ENCODE data around the gene CHAC1.

Gene CHAC1

DNA sequence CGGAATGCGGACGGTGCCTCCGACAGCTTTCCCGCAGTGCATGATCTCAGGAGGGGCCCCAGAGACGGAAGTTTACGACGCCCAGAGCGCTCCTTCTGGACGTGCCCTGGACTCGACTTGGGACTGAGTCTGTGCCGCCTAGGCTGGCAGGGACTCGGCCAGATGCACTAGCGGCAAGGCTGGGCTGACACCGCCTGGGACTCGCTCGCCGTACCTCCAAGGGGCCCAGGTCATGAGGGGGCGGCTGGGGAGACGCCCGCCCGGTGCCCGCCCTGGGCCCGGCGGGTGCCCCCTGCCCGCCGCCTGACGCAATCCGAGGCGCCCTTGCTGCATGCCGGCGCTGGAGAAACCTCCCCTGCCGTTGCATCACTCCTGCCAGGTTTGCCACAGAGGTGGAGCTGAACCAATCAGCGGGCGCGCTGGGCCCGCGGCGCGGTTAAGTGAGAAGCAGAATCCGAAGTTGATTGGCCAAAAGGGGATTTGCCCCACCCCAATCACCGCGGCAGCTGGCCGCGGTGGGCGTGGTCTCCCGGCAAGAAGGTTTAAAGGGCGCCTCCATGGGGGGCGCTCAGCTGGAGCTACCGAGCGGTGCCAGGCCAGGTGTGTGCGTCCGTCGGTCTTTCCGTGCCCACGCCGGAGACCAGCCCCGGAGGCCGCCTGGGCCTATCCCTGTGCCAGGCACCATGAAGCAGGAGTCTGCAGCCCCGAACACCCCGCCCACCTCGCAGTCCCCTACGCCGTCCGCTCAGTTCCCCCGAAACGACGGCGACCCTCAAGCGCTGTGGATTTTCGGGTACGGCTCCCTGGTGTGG, at the start of gene CHAC1:
Gene CHAC1 (plus strand): TSS at position 571 of the 812 bp plus-strand sequence. CDS start 113 bp downstream, at position 684.
- DNase-seq: peak; percentile 96

DNA sequence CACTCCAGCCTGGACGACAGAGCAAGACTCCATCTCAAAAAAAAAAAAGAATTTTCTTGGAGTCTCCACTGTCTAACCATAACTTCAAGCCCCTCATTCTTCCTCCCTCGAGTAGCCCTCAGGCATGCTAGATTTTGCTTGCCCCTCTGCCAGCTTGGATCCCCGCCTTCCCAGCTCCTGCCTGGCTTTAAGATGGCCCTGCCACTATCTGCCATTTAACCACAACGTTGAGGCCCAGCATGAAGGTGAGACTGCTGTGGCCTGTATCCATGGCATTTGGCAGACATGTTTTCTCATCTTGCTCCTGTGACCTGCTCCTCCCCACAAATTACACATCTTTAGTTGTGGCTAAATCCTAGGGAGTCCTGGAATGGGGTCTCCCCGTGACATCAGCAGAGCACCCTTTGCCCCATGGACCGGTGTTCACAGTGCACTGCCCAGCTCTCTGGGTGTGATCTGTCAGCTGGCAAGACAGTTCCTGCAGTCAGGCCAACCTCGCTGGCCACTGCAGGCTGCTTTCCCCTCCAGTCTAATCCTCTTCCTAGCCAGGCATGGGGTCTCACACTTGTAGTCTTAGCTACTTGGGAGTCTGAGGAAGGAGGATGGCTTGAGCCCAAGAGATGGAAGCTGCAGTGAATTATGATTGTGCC, 48.6 kb upstream of the CHAC1 start:
- no peak for DNase-seq

GRCh38 chr15:40906091-40906990, 46.9 kb upstream of the CHAC1 start:
- DNase-seq: peak; percentile 89

GRCh38 chr15:40906991-40907802, 46.1 kb upstream of the CHAC1 start:
- peak; percentile 63 for DNase-seq

GRCh38 chr15:40908095-40908494, 45.2 kb upstream of the CHAC1 start:
- DNase-seq: no peak

- peak; percentile 48 for DNase-seq
Measured at GRCh38 chr15:40909662-40910630, 43.3 kb upstream of the CHAC1 start.

DNA sequence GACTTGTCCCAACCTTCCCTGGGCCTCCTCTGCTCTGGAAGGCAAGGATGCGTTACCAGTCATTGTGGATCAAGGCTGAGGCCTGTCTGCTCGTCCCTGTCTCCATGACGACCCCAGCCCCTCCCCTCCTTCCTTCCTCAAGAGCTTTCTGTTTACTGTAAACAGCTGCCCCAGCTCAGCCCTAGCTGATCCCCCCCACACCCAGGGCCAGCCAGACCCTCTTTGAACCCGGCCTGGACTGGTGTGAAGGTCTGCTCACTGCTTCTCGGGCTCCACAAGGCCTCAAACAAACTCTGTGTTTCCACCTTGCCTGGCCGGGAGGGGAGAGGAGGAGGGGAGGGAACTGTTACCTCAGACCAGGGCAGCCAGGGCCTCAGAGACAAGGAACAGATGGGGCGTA, 42.1 kb upstream of the CHAC1 start:
- DNase-seq: peak; percentile 94

DNA sequence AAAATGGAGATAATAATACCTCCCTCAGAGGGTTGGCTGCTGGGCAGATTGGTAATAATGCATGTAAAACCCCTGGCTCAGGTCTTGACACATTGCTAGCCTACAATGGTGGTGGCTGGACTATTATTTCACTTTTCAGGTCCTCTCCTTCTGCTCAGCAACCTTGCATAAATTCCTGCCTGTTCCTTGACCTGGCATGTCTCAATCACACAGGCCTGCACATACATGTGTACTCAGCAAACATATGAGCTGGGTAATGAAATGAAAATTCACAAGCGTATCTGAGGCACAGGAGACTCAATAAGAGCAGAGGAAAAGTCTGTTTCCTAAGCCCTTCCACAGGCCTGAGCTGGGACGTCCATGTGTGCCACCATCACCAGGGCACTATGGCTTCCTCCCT, 41.6 kb upstream of the CHAC1 start:
- no peak for DNase-seq

DNA sequence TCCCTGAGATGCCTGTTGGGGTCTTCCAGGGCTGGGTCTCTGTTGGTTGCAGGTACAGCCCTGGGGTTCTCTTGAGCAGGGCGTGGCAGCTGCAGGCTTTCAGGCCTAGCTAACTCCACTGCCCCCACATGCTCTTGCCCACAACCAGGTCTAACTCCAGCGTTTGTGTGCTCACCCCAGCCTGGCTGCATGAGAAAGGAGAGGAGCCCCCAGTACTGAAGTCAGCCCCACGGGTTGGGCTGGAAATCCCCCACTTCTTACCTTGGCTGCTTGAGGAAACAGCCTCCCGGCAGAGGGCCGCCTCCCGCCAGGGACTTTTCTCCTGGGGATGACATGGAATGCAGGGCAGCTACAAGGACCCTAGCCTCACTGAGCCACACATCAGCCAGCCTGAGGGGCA, 40.8 kb upstream of the CHAC1 start:
- DNase-seq: no peak

- no peak for DNase-seq
Measured at GRCh38 chr15:40914013-40914412, 39.3 kb upstream of the CHAC1 start.

GRCh38 chr15:40914486-40914885, 38.8 kb upstream of the CHAC1 start:
- DNase-seq: no peak

GRCh38 chr15:40915116-40915661, 38.1 kb upstream of the CHAC1 start:
- DNase-seq: no peak

DNA sequence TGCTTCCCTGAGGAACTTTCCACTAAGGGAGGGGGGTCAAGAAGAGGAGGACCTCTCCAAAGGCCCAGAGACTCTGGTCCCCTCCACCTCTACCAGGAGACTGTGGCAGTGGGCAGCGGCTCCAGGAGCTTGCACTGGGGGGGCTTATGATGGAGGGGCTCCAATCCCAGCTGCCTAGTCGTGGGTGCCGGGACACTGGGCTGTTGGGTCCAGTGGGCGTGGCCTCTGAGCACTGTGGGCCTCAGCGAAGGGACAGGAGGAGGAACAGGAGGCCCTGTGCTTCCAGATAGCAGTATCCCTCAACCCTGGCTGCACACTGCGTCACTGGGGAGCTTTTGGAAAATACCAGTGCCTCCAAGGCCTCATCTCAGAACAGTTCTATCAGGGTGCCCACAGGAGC, 37.6 kb upstream of the CHAC1 start:
- no peak for DNase-seq

- no peak for DNase-seq
Measured at GRCh38 chr15:40917585-40917984, 35.7 kb upstream of the CHAC1 start.

GRCh38 chr15:40918146-40918798, 35.0 kb upstream of the CHAC1 start:
- DNase-seq: peak; percentile 80

DNA sequence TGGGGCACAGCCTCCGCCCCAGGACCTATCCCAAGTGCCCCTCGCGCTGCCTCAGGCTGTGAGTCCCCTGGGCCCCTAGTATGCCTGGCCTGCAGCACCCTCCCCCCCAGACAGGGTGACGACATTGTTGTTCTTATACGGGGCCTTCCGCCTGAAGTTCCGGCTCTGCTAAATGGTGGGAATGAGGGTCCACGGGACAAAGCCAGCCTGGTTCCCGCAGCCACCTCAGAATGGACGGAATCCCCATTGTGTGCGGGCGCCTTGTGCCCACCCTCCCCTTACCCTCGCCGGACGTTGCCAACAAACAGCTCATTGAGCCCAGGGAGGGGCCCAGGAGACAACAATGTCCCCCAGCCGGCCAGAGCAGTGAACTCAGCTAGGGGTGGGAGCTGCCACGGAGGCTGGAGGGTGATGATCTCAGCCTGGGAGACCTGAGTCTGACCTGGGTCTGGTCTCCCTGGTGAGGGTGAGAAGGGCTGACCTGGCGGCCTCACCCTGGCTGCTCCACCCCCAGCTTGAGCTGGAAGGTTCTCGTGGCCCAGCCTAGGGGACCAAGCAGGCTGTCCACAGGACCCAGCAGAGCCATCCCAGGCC, 34.4 kb upstream of the CHAC1 start:
- peak; percentile 58 for DNase-seq

GRCh38 chr15:40921949-40922607, 31.2 kb upstream of the CHAC1 start:
- no peak for DNase-seq

GRCh38 chr15:40922608-40923005, 30.7 kb upstream of the CHAC1 start:
- no peak for DNase-seq

DNA sequence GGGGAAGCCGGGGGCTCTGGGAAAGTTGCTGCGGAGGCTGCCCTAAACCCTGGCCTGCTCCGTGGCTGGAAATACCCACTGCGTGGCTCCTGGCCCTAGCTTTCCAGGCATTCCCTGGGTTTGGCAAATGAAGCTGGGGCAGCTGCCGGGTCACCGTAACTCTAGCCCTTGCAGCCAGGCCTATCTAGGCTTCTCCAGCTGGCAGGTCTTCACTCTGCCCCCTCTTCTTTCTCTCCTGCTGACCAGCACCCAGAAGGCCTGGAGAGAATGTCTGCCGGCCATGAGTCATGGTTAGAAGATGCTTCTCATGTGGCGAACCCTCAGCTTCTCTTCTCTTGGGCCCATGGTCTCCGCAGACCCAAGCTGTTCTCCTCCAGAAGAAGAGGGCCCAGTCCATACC, 29.7 kb upstream of the CHAC1 start:
- no peak for DNase-seq

All from eye (tissue), 1 donor.